ENCODE results near the gene DMD. TPM values are rescaled to one million over a fixed set of nuclear protein-coding genes. Genes with fewer than 3 reads are reported as not detected.

DMD gene
- total and polyA plus RNA-seq, 2 of the 8 experiments (the other 6 are each of a cell fraction or from before 2014, with no cell fraction given) = 4.8 to 7.4 TPM

- CTCF ChIA-PET (ENCODE audit: partially characterized antibody) = no interaction called here
These were observed 1858.3 kb downstream of the DMD start for GRCh38 chrX:31353095-31353494.

More at GRCh38 chrX:31353095-31353494, 1858.3 kb downstream of the DMD start:
- DNase-seq (ENCODE audit: low read depth in 1 of 2, low spot score in 2 of 2) (no peak), FAIRE-seq (no peak)
- H3K4me2 ChIP-seq (ENCODE audit: insufficient read depth in 1 of 2, low read depth in 2 of 2, low read length in 2 of 2) = no peak overlapping the region
- H4K91ac ChIP-seq (replicated peaks; ENCODE audit: insufficient read length, low read length) = no peak overlapping the region
- H4K8ac ChIP-seq (ENCODE audit: extremely low read depth, insufficient read depth, low read length) = no peak overlapping the region
- H3K56ac ChIP-seq (replicated peaks; ENCODE audit: insufficient read length, low read depth, low read length) = no peak overlapping the region
- no peaks in the 10 kb centered on the region for H3K79me2 ChIP-seq (ENCODE audit: control insufficient read depth in 1 of 2, insufficient read depth in 2 of 2, low read length in 2 of 2)
- WGBS, 2 experiments (ENCODE audit: extremely low coverage in 1 of 2, insufficient coverage in 1 of 2, insufficient read length in 1 of 2, insufficient replicate concordance in 2 of 2, low coverage in 1 of 2, low lambda C conversion rate in 2 of 2, missing lambda C conversion rate in 1 of 2) = 72% methylated on average over 4 of the region's 4 CpGs; no CpG with 5 or more reads in 1 of the 2 experiments
- H3K36me3 ChIP-seq (ENCODE audit: control insufficient read depth in 2 of 4, insufficient read depth in 4 of 4, low read length in 3 of 4) = no peaks in the 10 kb centered on the region
- no peaks in the 10 kb centered on the region for H4K20me1 ChIP-seq (replicated peaks in 1 of 2; ENCODE audit: control insufficient read depth in 1 of 2, insufficient read depth in 2 of 2, low read length in 2 of 2)
- no peak overlapping the region for H3K23ac ChIP-seq (ENCODE audit: insufficient read length)
- no peak overlapping the region for H4K5ac ChIP-seq (ENCODE audit: insufficient read length, low read depth, low read length)
- no peak overlapping the region for H3K9ac ChIP-seq (replicated peaks in 1 of 4; ENCODE audit: extremely low read depth in 1 of 4, low read depth in 3 of 4, low read length in 3 of 4)
- H3K14ac ChIP-seq (ENCODE audit: insufficient read length) = no peak overlapping the region
- no peak overlapping the region for H2BK5ac ChIP-seq (ENCODE audit: low read depth, low read length)
- no peaks in the 10 kb centered on the region for H3K27me3 ChIP-seq (replicated peaks in 1 of 4; ENCODE audit: control insufficient read depth in 3 of 4, extremely low read depth in 1 of 4, insufficient read depth in 3 of 4, low read length in 3 of 4)
- H3K9me3 ChIP-seq (ENCODE audit: insufficient read depth in 2 of 2, low read depth in 1 of 2, low read length in 1 of 2) = no peaks in the 10 kb centered on the region
- no peak overlapping the region for H2BK12ac ChIP-seq (ENCODE audit: low read depth, low read length)
- no peak overlapping the region for H3K27ac ChIP-seq (ENCODE audit: low read depth, low read length)
- no peak overlapping the region for H2BK15ac ChIP-seq (ENCODE audit: low read length)
- H2AK5ac ChIP-seq (ENCODE audit: low read depth, low read length) = no peak overlapping the region
- no peak overlapping the region for H2BK120ac ChIP-seq (replicated peaks; ENCODE audit: low read depth, low read length)
- H3K4me3 ChIP-seq (ENCODE audit: extremely low read depth in 1 of 4, insufficient read depth in 2 of 4, low read depth in 3 of 4, low read length in 4 of 4) = no peak overlapping the region
- POLR2A ChIA-PET (ENCODE audit: partially characterized antibody) = no interaction called here
- no peak overlapping the region for H2AFZ ChIP-seq (ENCODE audit: low read length)
- no peaks in the 10 kb centered on the region for H3K79me1 ChIP-seq (ENCODE audit: low read depth, low read length)
- no peak for TF ChIP-seq TCF12 (IDR thresholded peaks at IDR 0.05; ENCODE audit: low read depth, low read length)
- no peak for TF ChIP-seq CTCF (IDR thresholded peaks at IDR 0.05; ENCODE audit: control extremely low read depth in 1 of 3, insufficient read depth in 1 of 3, low read depth in 1 of 3, low read length in 3 of 3)
- TF ChIP-seq BCL11A (IDR thresholded peaks at IDR 0.05; ENCODE audit: low read depth in 2 of 2, low read length in 2 of 2) = no peak
- no peak for TF ChIP-seq BACH1 (IDR thresholded peaks at IDR 0.05; ENCODE audit: low read length)
- no peak for TF ChIP-seq RBBP5 (IDR thresholded peaks at IDR 0.05; ENCODE audit: borderline replicate concordance, low read depth, low read length)
- no peak for TF ChIP-seq SUZ12 (IDR thresholded peaks at IDR 0.05; ENCODE audit: low read length)
- H3K23me2 ChIP-seq (ENCODE audit: low read depth, low read length) = no peaks in the 10 kb centered on the region
- H2BK20ac ChIP-seq (ENCODE audit: low read length) = no peak overlapping the region
- peaks cover 0 to 4% (median 0%) of the 10 kb centered on the region in 4 experiments; a peak in 1 of 7 replicates for H3K4me1 ChIP-seq (replicated peaks in 1 of 4; ENCODE audit: control insufficient read depth in 3 of 4, insufficient read depth in 4 of 4, low read length in 3 of 4)
- no peak overlapping the region for H3K18ac ChIP-seq (ENCODE audit: extremely low read depth, low read length)
- H3K4ac ChIP-seq (replicated peaks; ENCODE audit: insufficient read length, low read depth, low read length) = no peak overlapping the region

All from H1 (cell line).